ENCODE results near the gene HECA.
A peak's percentile ranks its signal among the peaks of the same experiment; 100 is the strongest.
"Not testable (repeated sequence)": the region's sequence is repeated elsewhere in the genome, so short reads cannot be mapped to it uniquely, and the experiment has no call there.

The HECA gene

DNA sequence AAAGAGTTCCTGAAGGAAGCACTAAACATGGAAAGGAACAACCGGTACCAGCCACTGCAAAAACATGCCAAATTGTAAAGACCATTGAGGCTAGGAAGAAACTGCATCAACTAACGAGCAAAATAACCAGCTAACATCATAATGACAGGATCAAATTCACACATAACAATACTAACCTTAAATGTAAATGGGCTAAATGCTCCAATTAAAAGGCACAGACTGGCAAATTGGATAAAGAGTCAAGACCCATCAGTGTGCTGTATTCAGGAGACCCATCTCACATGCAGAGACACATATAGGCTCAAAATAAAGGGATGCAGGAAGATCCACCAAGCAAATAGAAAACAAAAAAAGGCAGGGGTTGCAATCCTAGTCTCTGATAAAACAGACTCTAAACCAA is 77.6 kb downstream of the HECA start:
- not testable (repeated sequence) for DNase-seq

- DNase-seq, result peak; percentile 68
These were observed 84.4 kb downstream of the HECA start for GRCh38 chr6:139219271-139219729.

- no peak for DNase-seq
These were observed 84.9 kb downstream of the HECA start for GRCh38 chr6:139219746-139220145.

- not testable (repeated sequence) for DNase-seq
These were observed 93.5 kb downstream of the HECA start for GRCh38 chr6:139228387-139228786.

Measured in activated gamma-delta T cell treated with Interleukin-2 at 50 U/mL for 16 hours (primary cell).